Stimulated activated naive B cell treated with anti-CD40 and anti-IgM and Interleukin-4, amounts not matched to agents 10 μg/mL and 1 μg/mL and 100 μg/mL, for 72 hours (primary cell): ENCODE results near the gene BRICD5.
"Not testable (repeated sequence)": the region's sequence is repeated elsewhere in the genome, so short reads cannot be mapped to it uniquely, and the experiment has no call there.

Source experiments
- ATAC-seq, 2 donors: fragments of 150-1000 bp; cut with Tn5 transposase; replicated peaks; 2 replicates each; pipeline ENCODE4 v1.10.0; 2021; ENCODE audit warnings: moderate library complexity in 1 of 2
- DNase-seq: peaks from one replicate; pipeline ENCODE4 v3.0.0; 2021
- H3K27ac Mint-ChIP-seq: one replicate; pipeline ENCODE4 v1.8.0; 2022; ENCODE audit warnings: mild to moderate bottlenecking, mixed read lengths
- H3K27me3 Mint-ChIP-seq, 2 donors: one replicate each; pipeline ENCODE4 v1.8.0; 2022; ENCODE audit warnings: mixed read lengths in 2 of 2
- H3K36me3 Mint-ChIP-seq, 2 donors: one replicate each; pipeline ENCODE4 v1.8.0; 2022; ENCODE audit warnings: mixed read lengths in 2 of 2, mild to moderate bottlenecking in 1 of 2
- H3K4me1 Mint-ChIP-seq, 2 donors: one replicate each; pipeline ENCODE4 v1.8.0; 2022; ENCODE audit warnings: mixed read lengths in 2 of 2, mild to moderate bottlenecking in 1 of 2
- H3K4me3 Mint-ChIP-seq, 2 donors: one replicate each; pipeline ENCODE4 v1.8.0; 2022; ENCODE audit warnings: mild to moderate bottlenecking in 2 of 2, mixed read lengths in 2 of 2, moderate library complexity in 1 of 2
- H3K9me3 Mint-ChIP-seq, 2 donors: one replicate each; pipeline ENCODE4 v1.8.0; 2022; ENCODE audit warnings: mixed read lengths in 2 of 2, mild to moderate bottlenecking in 1 of 2

Gene BRICD5

DNA sequence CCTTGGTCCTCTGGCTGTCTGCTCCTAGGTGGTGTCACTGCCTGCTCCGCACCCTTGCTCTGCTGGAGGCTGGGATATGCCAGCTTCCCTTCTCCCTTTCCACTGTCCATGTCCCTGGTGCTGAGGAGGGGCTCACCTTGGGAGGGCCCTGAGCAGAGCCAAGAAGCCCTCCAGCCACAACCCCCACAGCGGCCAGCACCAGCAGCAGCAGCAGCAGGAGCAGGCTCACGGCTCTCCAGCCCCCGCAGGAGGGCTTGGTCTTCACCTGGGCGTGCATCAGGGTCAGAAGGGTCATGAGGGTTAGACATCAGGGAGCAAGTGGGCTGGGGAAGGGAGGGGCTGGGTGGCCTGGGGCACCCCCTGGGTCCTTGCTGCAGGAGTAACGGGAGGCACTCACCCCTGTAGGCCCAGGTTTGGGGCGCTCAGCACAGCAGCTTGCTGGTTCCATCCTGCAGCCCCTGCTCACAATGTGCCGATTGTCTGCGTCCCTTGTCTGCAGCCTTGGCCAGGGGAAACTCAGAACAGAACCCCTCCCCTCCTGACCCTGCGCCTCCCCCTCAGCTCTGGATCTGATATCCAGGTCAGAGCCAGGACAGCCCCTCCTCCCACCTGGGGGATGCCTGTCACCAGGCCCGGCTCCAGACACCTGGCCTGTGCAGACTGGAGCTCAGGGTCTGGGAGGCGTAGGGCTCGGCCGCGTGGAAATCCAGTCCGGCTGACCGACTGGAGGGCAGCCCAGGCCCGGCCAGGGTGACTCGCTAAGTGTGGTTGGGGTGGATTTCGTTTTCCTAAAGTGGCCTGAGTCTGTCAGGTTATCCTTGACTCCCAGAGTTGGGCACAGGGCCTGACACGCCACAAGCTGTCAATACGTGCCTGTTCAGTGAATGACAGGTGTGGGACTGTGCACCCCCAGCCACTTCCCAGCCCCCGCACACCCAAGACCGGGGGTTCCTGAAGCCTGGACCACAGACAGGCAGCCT is at the start of gene BRICD5:
TSS of gene BRICD5 (minus strand) at position 478 of the 980 bp plus-strand sequence. CDS start at position 448, 30 bp downstream.
- DNase-seq (no peak), ATAC-seq (no peak)
- H3K27me3 Mint-ChIP-seq, result no peaks in the 10 kb centered on the region
- no peaks in the 10 kb centered on the region for H3K9me3 Mint-ChIP-seq
- peaks cover 40 to 44% of the 10 kb centered on the region in 2 donors for H3K36me3 Mint-ChIP-seq
- H3K27ac Mint-ChIP-seq, result no peak within 1 kb of the TSS
- H3K4me1 Mint-ChIP-seq, result peaks cover 29 to 54% of the 10 kb centered on the region in 2 donors
- peak within 1 kb of the TSS in 1 of 2 donors; percentile 1 for H3K4me3 Mint-ChIP-seq

DNA sequence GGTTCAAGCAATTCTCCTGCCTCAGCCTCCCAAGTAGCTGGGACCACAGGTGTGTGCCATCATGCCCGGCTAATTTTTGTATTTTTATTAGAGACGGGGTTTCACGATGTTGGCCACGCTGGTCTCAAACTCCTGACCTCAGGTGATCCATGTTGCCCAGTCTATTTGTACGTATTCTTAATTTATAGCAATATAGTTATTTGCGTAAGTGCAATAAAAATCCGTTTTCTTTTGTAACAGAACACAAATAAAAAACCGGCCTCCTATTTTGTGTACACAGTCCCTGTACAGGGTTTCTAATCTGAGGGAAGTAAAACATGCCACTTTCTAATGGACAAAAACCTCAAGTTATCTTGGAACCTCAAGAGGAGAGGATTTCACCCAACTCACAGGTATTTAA is 49.6 kb upstream of the BRICD5 start:
- H3K4me3 Mint-ChIP-seq, result no peak overlapping the region

DNA sequence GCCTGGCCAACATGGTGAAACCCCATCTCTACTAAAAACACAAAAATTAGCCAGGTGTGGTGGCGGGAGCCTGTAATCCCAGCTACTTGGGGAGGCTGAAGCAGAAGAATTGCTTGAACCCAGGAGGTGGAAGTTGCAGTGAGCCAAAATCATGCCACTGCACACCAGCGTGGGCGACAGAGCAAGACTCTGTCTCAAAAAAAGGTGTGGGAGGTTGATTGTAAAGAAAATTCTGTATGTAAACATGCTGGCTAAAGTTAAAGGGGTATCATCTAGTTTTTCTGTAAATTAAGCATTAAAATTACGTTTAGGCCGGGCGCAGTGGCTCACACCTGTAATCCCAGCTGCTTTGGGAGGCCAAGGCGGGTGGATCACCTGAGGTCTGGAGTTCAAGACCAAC is 47.9 kb upstream of the BRICD5 start:
- H3K36me3 Mint-ChIP-seq, result peaks cover 46 to 48% of the 10 kb centered on the region in 2 donors
- not testable (repeated sequence) for H3K27ac Mint-ChIP-seq, H3K4me3 Mint-ChIP-seq, ATAC-seq, H3K4me1 Mint-ChIP-seq, DNase-seq, H3K9me3 Mint-ChIP-seq, H3K27me3 Mint-ChIP-seq

More for the DNA sequence above, 49.6 kb upstream of the BRICD5 start:
- DNase-seq (no peak), ATAC-seq (no peak)
- no peaks in the 10 kb centered on the region for H3K27me3 Mint-ChIP-seq
- H3K4me1 Mint-ChIP-seq, result peaks cover 11 to 14% of the 10 kb centered on the region in 2 donors
- no peaks in the 10 kb centered on the region for H3K9me3 Mint-ChIP-seq
- H3K36me3 Mint-ChIP-seq, result peaks cover 45 to 56% of the 10 kb centered on the region in 2 donors
- no peak overlapping the region for H3K27ac Mint-ChIP-seq

DNA sequence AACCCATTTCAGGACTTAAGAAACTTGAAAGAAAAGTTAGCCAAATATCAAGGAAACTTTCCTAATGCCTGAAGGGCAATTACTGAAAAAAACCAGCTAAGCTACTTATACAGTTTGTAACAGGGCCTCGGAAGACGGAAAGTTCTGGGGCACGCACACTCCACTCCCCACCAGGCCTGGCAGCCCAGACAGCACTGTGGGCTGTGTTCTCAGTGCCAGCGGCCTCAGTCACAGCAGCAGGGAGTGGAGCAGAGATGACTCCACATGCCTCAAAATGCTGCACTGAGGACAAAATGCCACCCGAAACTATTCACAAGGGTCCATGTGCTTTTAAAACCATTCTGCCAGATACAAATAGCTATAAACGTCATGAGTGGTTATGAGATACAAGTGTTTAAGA is 47.1 kb upstream of the BRICD5 start:
- H3K4me3 Mint-ChIP-seq, result no peak overlapping the region
- no peak overlapping the region for H3K27ac Mint-ChIP-seq
- ATAC-seq (no peak), DNase-seq (no peak)
- no peaks in the 10 kb centered on the region for H3K9me3 Mint-ChIP-seq
- peaks cover 12 to 13% of the 10 kb centered on the region in 2 donors for H3K4me1 Mint-ChIP-seq
- no peaks in the 10 kb centered on the region for H3K27me3 Mint-ChIP-seq
- H3K36me3 Mint-ChIP-seq, result peaks cover 46 to 54% of the 10 kb centered on the region in 2 donors

DNA sequence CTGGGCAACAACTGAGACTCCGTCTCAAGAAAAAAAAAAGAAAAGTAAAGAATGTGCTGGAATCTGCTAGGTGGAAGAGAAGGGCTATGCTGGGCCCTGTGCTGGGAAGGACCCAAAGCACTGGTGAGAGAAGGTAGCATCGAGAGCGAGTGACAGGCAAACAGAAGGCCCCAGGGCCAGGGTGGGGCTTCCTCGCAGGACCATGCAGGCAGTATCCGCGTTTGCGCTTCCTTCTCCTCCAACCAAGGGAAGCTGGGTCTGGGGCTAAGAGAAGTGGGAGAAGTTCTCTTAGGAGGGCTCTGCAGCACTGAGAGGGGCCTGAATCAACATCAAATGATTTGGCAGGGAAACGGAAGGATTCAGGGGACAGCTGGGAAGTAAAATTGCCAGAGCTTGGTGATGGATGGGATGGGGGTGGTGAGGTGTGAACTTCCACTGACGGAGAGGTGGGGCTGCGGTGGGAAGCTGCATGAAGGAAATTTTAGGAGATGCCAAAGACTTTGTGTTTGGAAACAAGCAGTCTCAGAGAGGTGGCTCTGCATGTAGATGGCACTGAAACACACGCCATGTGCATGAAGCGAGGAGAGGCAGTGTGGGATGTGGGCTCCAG is 46.0 kb upstream of the BRICD5 start:
- H3K9me3 Mint-ChIP-seq, result no peaks in the 10 kb centered on the region
- DNase-seq, result no peak

DNA sequence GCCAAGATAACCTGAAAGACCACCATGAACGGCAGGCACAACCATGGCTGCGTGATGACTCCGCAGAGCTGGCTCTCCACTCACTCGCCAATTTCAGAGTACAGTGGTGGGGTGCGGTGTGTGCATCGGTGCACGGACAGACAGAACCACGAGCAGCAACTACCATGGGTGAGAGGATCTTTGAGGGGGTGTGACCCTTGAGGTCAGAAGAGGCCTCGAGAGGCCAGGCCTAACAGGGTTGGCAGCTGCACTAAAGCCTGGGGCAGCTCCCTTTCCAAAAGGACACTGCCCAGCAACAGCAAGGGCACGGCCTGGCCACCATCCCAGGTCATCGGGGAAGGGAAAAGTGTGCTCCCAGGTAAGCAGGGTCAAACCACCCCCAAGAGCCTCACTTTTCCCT is 42.6 kb upstream of the BRICD5 start:
- peaks cover 27 to 40% of the 10 kb centered on the region in 2 donors for H3K36me3 Mint-ChIP-seq

More for the DNA sequence above, 46.0 kb upstream of the BRICD5 start:
- ATAC-seq, result no peak
- Mint-ChIP-seq H3K4me1 (peaks cover 16 to 20% of the 10 kb centered on the region in 2 donors), H3K4me3 (no peak overlapping the region), H3K27ac (peak overlapping the region; percentile 68), H3K27me3 (no peaks in the 10 kb centered on the region), H3K36me3 (peaks cover 40 to 45% of the 10 kb centered on the region in 2 donors)

DNA sequence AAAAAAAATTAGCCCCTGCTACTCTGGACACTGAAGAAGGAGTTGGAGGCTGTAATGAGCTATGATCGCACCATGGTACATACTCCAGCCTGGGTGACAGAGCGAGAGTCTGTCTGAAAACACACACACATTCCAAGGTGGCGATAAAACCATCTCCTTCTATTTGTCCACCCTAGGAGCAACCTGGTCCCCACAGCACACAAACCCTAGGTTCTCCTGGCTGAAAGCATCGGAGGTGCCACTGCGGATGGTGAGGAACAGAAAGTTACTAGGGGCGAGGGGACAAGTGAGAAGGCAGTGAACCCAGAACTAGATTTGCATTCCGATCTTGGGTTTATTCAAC is 42.1 kb upstream of the BRICD5 start:
- Mint-ChIP-seq H3K9me3 (no peaks in the 10 kb centered on the region), H3K27me3 (no peaks in the 10 kb centered on the region), H3K4me3 (peak overlapping the region in 1 of 2 donors; percentile 22), H3K4me1 (peaks cover 19 to 29% of the 10 kb centered on the region in 2 donors), H3K27ac (peak overlapping the region; percentile 86), H3K36me3 (peaks cover 26 to 38% of the 10 kb centered on the region in 2 donors)
- ATAC-seq (no peak), DNase-seq (no peak)

More for the DNA sequence above, 42.6 kb upstream of the BRICD5 start:
- DNase-seq, result no peak
- Mint-ChIP-seq H3K4me1 (peaks cover 19 to 29% of the 10 kb centered on the region in 2 donors), H3K27me3 (no peaks in the 10 kb centered on the region), H3K9me3 (no peaks in the 10 kb centered on the region), H3K27ac (peak overlapping the region; percentile 86), H3K4me3 (no peak overlapping the region)
- ATAC-seq, result no peak

DNA sequence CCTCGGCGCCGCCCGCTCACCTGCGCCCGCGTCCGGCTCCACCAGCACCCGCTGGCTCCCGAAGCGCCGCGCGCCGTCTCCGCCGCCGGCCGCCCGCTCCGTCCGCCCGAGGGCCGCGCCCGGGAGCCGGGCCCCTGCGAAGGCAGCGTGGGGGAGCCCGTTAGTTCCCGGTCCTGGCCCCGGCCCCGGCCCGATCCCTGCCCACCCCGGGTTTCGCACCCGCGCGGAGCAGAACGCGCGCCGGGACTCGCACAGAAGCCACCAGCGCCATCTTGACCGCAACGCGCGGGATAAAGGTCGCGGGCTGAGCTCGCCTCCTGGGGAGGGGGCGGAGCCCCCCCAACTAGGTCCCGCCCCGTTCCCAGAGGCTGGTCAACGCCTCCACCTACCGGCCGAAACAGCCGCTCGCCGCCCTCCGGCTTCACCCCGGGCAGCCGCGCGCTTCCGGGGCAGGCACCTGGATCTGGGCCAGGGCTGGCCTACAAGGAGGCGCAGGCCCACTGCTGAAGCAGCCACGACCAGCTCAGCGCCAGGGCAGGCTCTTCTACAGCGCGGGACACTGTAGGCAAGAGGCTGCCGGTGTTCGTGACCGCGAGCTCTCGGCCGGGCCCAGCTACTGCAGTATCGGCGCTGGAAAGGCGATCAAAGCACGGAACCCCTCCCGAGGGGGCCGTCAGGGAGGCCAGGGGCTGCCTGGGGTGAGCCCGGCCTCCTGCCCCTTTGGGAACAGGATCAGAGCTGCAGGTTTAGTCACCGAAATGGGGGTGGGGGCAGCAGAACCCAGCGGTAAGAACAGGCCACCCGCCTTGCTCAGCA is 40.8 kb upstream of the BRICD5 start, which contains the start of gene ECI1:
TSS of gene ECI1 (minus strand) at position 292 of the 816 bp plus-strand sequence. CDS start at position 271, 21 bp downstream.
- Mint-ChIP-seq H3K27me3 (no peaks in the 10 kb centered on the region), H3K27ac (peak within 1 kb of the TSS; percentile 95), H3K9me3 (no peaks in the 10 kb centered on the region), H3K4me1 (peaks cover 15 to 29% of the 10 kb centered on the region in 2 donors), H3K36me3 (peaks cover 22 to 34% of the 10 kb centered on the region in 2 donors), H3K4me3 (peak within 1 kb of the TSS; percentile 89 to 96)
- DNase-seq (peak; percentile 88), ATAC-seq (peak; percentile 89 to 92)

DNA sequence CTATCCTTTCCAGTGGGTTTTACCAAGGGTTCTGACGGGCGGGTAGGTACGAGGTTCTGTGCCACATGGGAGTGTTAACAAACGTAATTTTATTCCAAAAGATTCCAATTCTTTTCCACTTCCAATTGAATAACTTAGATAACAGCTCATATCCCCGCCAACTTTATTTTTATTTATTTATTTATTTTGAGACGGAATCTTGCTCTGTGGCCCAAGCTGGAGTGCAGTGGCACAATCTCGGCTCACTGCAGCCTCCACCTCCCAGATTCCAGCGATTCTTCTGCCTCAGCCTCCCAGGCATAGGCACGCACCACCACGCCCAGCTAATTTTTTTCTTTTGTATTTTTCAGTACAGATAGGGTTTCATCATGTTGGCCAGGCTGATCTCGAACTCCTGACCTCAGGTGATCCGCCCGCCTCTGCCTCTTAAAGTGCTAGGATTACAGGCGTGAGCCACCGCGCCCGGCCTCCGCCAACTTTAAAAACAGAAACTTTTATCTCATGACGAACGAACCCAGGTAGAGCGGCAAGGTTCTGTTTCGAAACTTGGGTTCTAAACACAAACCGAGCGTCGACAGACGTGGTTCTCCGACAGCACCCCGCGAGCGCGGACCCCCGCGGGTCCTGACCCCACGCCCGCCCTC is 40.1 kb upstream of the BRICD5 start:
- H3K36me3 Mint-ChIP-seq, result peaks cover 26 to 32% of the 10 kb centered on the region in 2 donors
- peak; percentile 30 to 41 for ATAC-seq

DNA sequence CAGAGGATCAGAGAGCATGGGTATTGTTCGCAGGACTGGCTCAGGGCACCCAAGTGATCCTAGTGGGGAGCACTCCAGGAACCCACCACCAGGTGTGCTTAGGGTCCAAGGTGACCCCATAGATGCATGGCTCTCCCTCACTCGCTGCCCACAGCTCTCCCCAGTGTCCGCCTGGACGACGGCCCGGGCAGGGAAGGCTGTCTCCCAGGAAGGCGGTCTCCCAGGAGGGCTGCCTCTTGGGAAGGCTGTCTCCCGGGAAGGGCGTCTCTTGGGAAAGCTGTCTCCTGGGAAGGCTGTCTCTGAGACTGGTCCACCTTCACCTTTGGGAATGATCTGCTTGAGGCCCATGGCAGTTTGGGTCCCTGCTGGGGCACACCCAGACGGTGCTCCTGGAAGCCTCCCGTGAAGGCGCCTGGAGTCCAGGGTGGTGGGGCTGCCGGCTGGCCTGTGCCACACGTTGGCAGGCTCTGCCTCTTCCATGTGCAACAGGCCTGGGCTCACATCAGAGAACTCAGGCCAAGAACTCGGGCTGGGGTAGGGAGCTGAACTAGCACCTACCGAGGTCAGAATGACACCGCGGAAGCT is 35.7 kb upstream of the BRICD5 start:
- Mint-ChIP-seq H3K9me3 (no peaks in the 10 kb centered on the region), H3K4me3 (no peak overlapping the region), H3K4me1 (peaks cover 3 to 7% of the 10 kb centered on the region in 2 donors), H3K27ac (no peak overlapping the region), H3K36me3 (peaks cover 25 to 26% of the 10 kb centered on the region in 2 donors), H3K27me3 (no peaks in the 10 kb centered on the region)
- DNase-seq (no peak), ATAC-seq (no peak)

More for the DNA sequence above, 40.1 kb upstream of the BRICD5 start:
- H3K4me3 Mint-ChIP-seq, result peak overlapping the region; percentile 89 to 96
- DNase-seq, result no peak
- H3K27ac Mint-ChIP-seq, result peak overlapping the region; percentile 95
- H3K27me3 Mint-ChIP-seq, result no peaks in the 10 kb centered on the region
- no peaks in the 10 kb centered on the region for H3K9me3 Mint-ChIP-seq
- H3K4me1 Mint-ChIP-seq, result peaks cover 13 to 29% of the 10 kb centered on the region in 2 donors

DNA sequence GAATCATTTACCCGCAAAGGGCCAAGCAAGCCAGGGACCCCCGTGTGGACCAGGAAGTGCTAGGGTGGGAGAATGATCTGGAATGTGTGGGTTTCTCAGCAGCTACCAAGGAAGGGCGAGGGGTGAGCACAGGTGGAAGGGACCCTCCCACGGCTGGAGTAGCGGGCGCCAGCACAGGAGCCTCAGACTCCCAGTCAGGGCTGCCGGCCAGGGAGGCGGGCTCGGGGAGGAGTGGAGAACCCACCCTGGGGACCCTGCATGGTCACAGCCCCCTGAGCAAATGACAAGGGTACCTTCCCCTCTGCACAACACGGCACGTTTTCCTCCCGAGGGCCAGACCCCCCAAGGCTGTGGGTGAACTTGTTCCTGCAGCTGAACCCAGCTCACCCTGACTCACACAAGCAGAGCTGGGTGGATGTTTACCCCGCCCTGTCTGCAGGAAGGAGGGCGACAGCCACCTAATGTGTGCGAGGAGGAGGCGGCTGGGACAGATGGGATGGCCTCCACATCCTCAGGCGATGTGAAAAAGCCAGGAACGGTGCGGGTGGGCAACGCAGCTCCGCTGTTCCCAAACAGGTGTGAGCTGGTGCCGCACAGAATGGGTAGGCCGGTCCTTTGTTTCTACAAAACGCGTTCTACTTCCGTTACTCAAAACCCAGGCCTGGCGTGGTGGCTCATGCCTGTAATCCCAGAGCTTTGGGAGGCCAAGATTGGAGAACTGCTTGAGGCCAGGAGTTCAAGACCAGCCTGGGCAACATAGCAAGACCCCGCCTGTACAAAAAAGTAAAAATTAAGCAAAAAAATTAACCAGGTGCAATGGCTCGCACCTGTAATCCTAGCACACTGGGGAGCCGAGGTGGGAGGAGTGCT is 34.5 kb upstream of the BRICD5 start:
- H3K4me3 Mint-ChIP-seq, result no peak overlapping the region
- H3K36me3 Mint-ChIP-seq, result peaks cover 21 to 26% of the 10 kb centered on the region in 2 donors
- no peaks in the 10 kb centered on the region for H3K27me3 Mint-ChIP-seq
- no peak for DNase-seq
- no peak for ATAC-seq
- no peaks in the 10 kb centered on the region for H3K4me1 Mint-ChIP-seq
- no peak overlapping the region for H3K27ac Mint-ChIP-seq
- H3K9me3 Mint-ChIP-seq, result no peaks in the 10 kb centered on the region

DNA sequence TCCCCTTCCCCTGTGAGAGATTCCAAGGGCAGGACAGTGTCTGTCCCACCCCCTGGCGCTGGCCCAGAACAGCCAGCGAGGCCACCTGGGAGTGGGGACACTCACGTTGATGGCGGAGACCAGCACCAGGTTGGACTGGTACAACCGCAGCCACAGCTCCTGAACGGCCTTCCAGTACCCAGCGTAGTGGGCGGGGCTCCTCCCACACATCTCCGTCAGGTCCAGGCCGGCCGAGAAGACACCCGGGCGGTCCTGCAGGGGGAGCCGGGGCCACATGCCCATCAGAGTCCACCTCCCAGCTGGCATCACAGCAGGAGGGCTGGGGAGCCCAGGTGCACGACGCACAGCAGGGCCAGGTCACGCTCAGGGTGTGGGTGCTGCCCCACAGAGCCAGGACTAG is 33.6 kb upstream of the BRICD5 start:
- Mint-ChIP-seq H3K27ac (no peak overlapping the region), H3K27me3 (no peaks in the 10 kb centered on the region), H3K4me3 (no peak overlapping the region), H3K4me1 (no peaks in the 10 kb centered on the region), H3K36me3 (peaks cover 25 to 32% of the 10 kb centered on the region in 2 donors), H3K9me3 (no peaks in the 10 kb centered on the region)
- no peak for ATAC-seq
- no peak for DNase-seq
